Measurements from ENCODE around the gene CNTROB. TPM values are rescaled to one million over a fixed set of nuclear protein-coding genes. Genes with fewer than 3 reads are reported as not detected.

The CNTROB gene
- total RNA-seq, 1 experiment from 2014 or later: 39.2 TPM

GRCh38 chr17:7940743-7941142 lies 8.7 kb downstream of the CNTROB start:
- peaks cover 5% of the 10 kb centered on the region for H3K4me1 Mint-ChIP-seq (ENCODE audit: insufficient read depth, unreplicated experiment)
- no peak overlapping the region for H3K4me3 Mint-ChIP-seq (ENCODE audit: unreplicated experiment)
- no peak for DNase-seq (ENCODE audit: unreplicated experiment)
- no peaks in the 10 kb centered on the region for H3K27me3 Mint-ChIP-seq (ENCODE audit: insufficient read depth, unreplicated experiment)
- H3K27ac Mint-ChIP-seq (ENCODE audit: low read depth, unreplicated experiment): no peak overlapping the region
- intact Hi-C loops (cut with micrococcal nuclease): no loop called here
- TF ChIP-seq CTCF (IDR thresholded peaks at IDR 0.05; ENCODE audit: unreplicated experiment): no peak
- no peaks in the 10 kb centered on the region for H3K9me3 Mint-ChIP-seq (ENCODE audit: unreplicated experiment)
- ChIA-PET POLR2A (interaction anchor here (1.5 kb wide), 1 partner anchor 9 kb away, joined by 5 read pairs; the partner anchor contains the start of genes CNTROB and TRAPPC1), CTCF (interaction anchor here (0.6 to 1.7 kb wide), 6 partner anchors 28 to 434 kb away, joined by 3 to 7 read pairs (median 6); no protein-coding TSS in a partner anchor)
- BruUV-seq (replicated peaks): no TSS peak
- peaks cover 80% of the 10 kb centered on the region for H3K36me3 Mint-ChIP-seq (ENCODE audit: insufficient read depth, unreplicated experiment)

GRCh38 chr17:7943291-7943690 lies 11.3 kb downstream of the CNTROB start:
- CTCF ChIA-PET: interaction anchor here (1.6 kb wide), 2 partner anchors 29 to 109 kb away, joined by 4 to 5 read pairs; partner anchors contain the start of gene KDM6B
- Mint-ChIP-seq H3K36me3 (ENCODE audit: insufficient read depth, unreplicated experiment) (peaks cover 79% of the 10 kb centered on the region), H3K27me3 (ENCODE audit: insufficient read depth, unreplicated experiment) (no peaks in the 10 kb centered on the region), H3K9me3 (ENCODE audit: unreplicated experiment) (no peaks in the 10 kb centered on the region), H3K27ac (ENCODE audit: low read depth, unreplicated experiment) (no peak overlapping the region), H3K4me3 (ENCODE audit: unreplicated experiment) (no peak overlapping the region), H3K4me1 (ENCODE audit: insufficient read depth, unreplicated experiment) (peaks cover 5% of the 10 kb centered on the region)
- POLR2A ChIA-PET: interaction anchor here (0.8 to 2.8 kb wide), 3 partner anchors 9 to 97 kb away, joined by 3 to 18 read pairs (median 3); partner anchors contain the start of genes CNTROB and TRAPPC1
- no peak for DNase-seq (ENCODE audit: unreplicated experiment)
- intact Hi-C loops (cut with micrococcal nuclease): no loop called here
- BruUV-seq (replicated peaks): no TSS peak
- no peak for TF ChIP-seq CTCF (IDR thresholded peaks at IDR 0.05; ENCODE audit: unreplicated experiment)

- Mint-ChIP-seq H3K27ac (ENCODE audit: low read depth, unreplicated experiment) (no peak overlapping the region), H3K36me3 (ENCODE audit: insufficient read depth, unreplicated experiment) (peaks cover 83% of the 10 kb centered on the region), H3K4me1 (ENCODE audit: insufficient read depth, unreplicated experiment) (peaks cover 5% of the 10 kb centered on the region), H3K9me3 (ENCODE audit: unreplicated experiment) (no peaks in the 10 kb centered on the region), H3K4me3 (ENCODE audit: unreplicated experiment) (no peak overlapping the region), H3K27me3 (ENCODE audit: insufficient read depth, unreplicated experiment) (no peaks in the 10 kb centered on the region)
- TF ChIP-seq CTCF (IDR thresholded peaks at IDR 0.05; ENCODE audit: unreplicated experiment): no peak
- no TSS peak for BruUV-seq (replicated peaks)
- intact Hi-C loops (cut with micrococcal nuclease): no loop called here
- no peak for DNase-seq (ENCODE audit: unreplicated experiment)
- ChIA-PET CTCF (interaction anchor here (0.7 to 1.6 kb wide), 8 partner anchors 10 to 110 kb away, joined by 3 to 7 read pairs (median 4); partner anchors contain the start of genes KDM6B and TRAPPC1), POLR2A (interaction anchor here (0.9 to 2.8 kb wide), 3 partner anchors 10 to 18 kb away, joined by 3 to 18 read pairs (median 3); partner anchors contain the start of genes CNTROB and TRAPPC1)
These were observed 12.3 kb downstream of the CNTROB start for GRCh38 chr17:7944326-7944725.

GRCh38 chr17:7945651-7946050 lies 13.6 kb downstream of the CNTROB start:
- H3K9me3 Mint-ChIP-seq (ENCODE audit: unreplicated experiment): no peaks in the 10 kb centered on the region
- no peak for DNase-seq (ENCODE audit: unreplicated experiment)
- H3K4me3 Mint-ChIP-seq (ENCODE audit: unreplicated experiment): no peak overlapping the region
- ChIA-PET POLR2A (interaction anchor here (1.6 to 2.8 kb wide), 2 partner anchors 9 to 13 kb away, joined by 3 to 18 read pairs; partner anchors contain the start of genes CNTROB and TRAPPC1), CTCF (no interaction called here)
- no peak for TF ChIP-seq CTCF (IDR thresholded peaks at IDR 0.05; ENCODE audit: unreplicated experiment)
- peaks cover 83% of the 10 kb centered on the region for H3K36me3 Mint-ChIP-seq (ENCODE audit: insufficient read depth, unreplicated experiment)
- intact Hi-C loops (cut with micrococcal nuclease): no loop called here
- no peaks in the 10 kb centered on the region for H3K4me1 Mint-ChIP-seq (ENCODE audit: insufficient read depth, unreplicated experiment)
- no peaks in the 10 kb centered on the region for H3K27me3 Mint-ChIP-seq (ENCODE audit: insufficient read depth, unreplicated experiment)
- no TSS peak for BruUV-seq (replicated peaks)
- peak overlapping the region; percentile 54 for H3K27ac Mint-ChIP-seq (ENCODE audit: low read depth, unreplicated experiment)

Measured in MCF 10A (cell line).